Measurements from ENCODE around the gene CCDC154.

Gene CCDC154

DNA sequence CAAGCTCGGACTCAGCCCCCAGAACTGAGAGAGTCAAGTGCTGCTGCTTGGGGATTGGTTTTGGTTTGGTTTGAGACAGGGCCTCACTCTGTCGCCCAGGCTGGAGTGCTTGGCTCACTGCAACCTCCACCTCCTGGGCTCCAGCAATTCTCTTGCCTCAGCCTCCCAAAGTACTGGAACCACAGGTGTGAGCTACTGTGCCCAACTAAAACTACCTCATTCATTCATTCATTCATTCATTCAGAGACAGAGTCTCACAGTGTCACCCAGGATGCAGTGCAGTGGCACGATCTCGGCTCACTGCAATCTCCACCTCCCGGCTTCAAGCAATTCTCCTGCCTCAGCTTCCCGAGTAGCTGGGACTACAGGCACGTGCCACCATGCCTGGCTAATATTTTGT is 54.6 kb downstream of the CCDC154 start:
- Histone ChIP-seq H3K36me3 (peaks cover 100% of the 10 kb centered on the region), H3K27me3 (no peaks in the 10 kb centered on the region), H3K4me1 (ENCODE audit: control insufficient read depth in 1 of 2, insufficient read depth in 1 of 2, low read depth in 1 of 2, low read length in 1 of 2) (no peaks in the 10 kb centered on the region), H3K27ac (no peak overlapping the region), H3K9me3 (no peaks in the 10 kb centered on the region), H3K4me3 (ENCODE audit: low read depth in 1 of 2, low read length in 1 of 2) (no peak overlapping the region)
- TF ChIP-seq, protein P1, sequence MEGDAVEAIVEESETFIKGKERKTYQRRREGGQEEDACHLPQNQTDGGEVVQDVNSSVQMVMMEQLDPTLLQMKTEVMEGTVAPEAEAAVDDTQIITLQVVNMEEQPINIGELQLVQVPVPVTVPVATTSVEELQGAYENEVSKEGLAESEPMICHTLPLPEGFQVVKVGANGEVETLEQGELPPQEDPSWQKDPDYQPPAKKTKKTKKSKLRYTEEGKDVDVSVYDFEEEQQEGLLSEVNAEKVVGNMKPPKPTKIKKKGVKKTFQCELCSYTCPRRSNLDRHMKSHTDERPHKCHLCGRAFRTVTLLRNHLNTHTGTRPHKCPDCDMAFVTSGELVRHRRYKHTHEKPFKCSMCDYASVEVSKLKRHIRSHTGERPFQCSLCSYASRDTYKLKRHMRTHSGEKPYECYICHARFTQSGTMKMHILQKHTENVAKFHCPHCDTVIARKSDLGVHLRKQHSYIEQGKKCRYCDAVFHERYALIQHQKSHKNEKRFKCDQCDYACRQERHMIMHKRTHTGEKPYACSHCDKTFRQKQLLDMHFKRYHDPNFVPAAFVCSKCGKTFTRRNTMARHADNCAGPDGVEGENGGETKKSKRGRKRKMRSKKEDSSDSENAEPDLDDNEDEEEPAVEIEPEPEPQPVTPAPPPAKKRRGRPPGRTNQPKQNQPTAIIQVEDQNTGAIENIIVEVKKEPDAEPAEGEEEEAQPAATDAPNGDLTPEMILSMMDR (IDR thresholded peaks at IDR 0.05), result no peak

DNA sequence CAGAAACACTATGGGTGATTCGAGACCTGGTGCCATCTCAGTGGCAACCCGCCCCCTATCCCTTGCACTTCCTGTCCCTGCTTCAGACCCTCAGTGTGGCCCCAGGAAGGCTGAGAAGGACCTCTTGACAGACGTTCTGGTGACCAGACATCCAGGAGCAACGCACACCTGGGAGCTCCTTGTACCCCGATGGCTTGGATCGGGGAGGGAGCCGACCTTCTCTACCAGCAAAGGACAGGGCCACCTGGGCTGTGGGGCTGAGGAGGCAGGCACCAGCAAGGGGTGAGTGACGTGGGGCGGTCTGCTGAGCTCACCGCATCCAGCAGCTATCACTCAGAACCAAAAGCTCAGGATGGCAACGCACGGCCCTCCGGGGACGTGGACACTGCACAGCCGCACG is 57.0 kb downstream of the CCDC154 start:
- H3K27ac ChIP-seq, result no peak overlapping the region
- H3K9me3 ChIP-seq, result no peaks in the 10 kb centered on the region
- H3K4me3 ChIP-seq (ENCODE audit: low read depth in 1 of 2, low read length in 1 of 2), result no peak overlapping the region
- TF ChIP-seq, protein P1 (IDR thresholded peaks at IDR 0.05), result no peak
- peaks cover 98% of the 10 kb centered on the region for H3K36me3 ChIP-seq
- no peaks in the 10 kb centered on the region for H3K4me1 ChIP-seq (ENCODE audit: control insufficient read depth in 1 of 2, insufficient read depth in 1 of 2, low read depth in 1 of 2, low read length in 1 of 2)
- H3K27me3 ChIP-seq, result no peaks in the 10 kb centered on the region

DNA sequence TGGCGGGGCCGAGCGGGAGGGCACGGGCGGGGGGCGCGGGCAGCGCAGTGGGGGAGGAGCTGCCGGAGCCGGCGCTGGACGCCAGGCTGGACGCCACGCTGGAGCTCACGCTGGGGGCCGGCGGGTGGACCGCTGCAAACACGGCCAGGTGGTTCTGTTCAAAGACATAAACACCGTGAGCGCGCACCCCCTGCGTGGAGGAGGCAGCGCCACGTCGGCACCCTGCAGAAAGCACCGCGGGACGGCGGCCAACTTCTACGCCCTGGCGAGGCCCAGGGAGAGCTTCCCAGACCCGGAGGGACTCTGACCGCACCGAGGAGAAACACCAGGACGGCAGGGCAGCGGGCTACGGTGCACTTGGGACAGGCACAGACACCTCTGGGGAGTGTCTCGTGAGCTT is 59.1 kb downstream of the CCDC154 start:
- TF ChIP-seq, protein P1 (IDR thresholded peaks at IDR 0.05), result no peak
- H3K27ac ChIP-seq, result no peak overlapping the region
- no peak overlapping the region for H3K4me3 ChIP-seq (ENCODE audit: low read depth in 1 of 2, low read length in 1 of 2)

More for the DNA sequence above, 59.1 kb downstream of the CCDC154 start:
- peaks cover 0 to under 1% of the 10 kb centered on the region in 2 experiments for H3K4me1 ChIP-seq (ENCODE audit: control insufficient read depth in 1 of 2, insufficient read depth in 1 of 2, low read depth in 1 of 2, low read length in 1 of 2)
- peaks cover 1% of the 10 kb centered on the region for H3K27me3 ChIP-seq
- peaks cover 98% of the 10 kb centered on the region for H3K36me3 ChIP-seq
- no peaks in the 10 kb centered on the region for H3K9me3 ChIP-seq

All from neutrophil (primary cell).